ENCODE results near the gene BPIFA1. TPM values are rescaled to one million over a fixed set of nuclear protein-coding genes. Genes with fewer than 3 reads are reported as not detected.

The BPIFA1 gene
- polyA plus RNA-seq, 1 of the 3 experiments (the other 2 are of a cell fraction), result not detected

- no peak within 1 kb of the TSS for H3K9ac ChIP-seq
- H3K9me2 ChIP-seq, result no peaks in the 10 kb centered on the region
- no peak within 1 kb of the TSS for H3K27ac ChIP-seq (ENCODE audit: low read depth in 2 of 2, low read length in 1 of 2)
- H3K9me3 ChIP-seq, result no peaks in the 10 kb centered on the region
- no peaks in the 10 kb centered on the region for H3K79me2 ChIP-seq (ENCODE audit: insufficient read depth)
- H3F3A ChIP-seq (replicated peaks; ENCODE audit: insufficient read depth), result no peaks in the 10 kb centered on the region
- CTCF ChIA-PET, result interaction anchor here (0.9 to 1.3 kb wide), 4 partner anchors 9 to 337 kb away, joined by 3 read pairs; no protein-coding TSS in a partner anchor
- no peaks in the 10 kb centered on the region for H4K20me1 ChIP-seq (ENCODE audit: insufficient read depth)
- H3K27me3 ChIP-seq (ENCODE audit: insufficient read depth), result no peaks in the 10 kb centered on the region; the same call in 1 of the 2 replicates
- H3K4me2 ChIP-seq, result no peak within 1 kb of the TSS
- no peak within 1 kb of the TSS for H2AFZ ChIP-seq (ENCODE audit: low read depth)
- DNase-seq, result no peak
- 47% methylated on average over 11 of the region's 13 CpGs for WGBS (ENCODE audit: low lambda C conversion rate)
- H3K36me3 ChIP-seq (replicated peaks in 1 of 2; ENCODE audit: control insufficient read depth in 1 of 2, insufficient read depth in 2 of 2, low read length in 1 of 2), result no peaks in the 10 kb centered on the region
- H3K4me3 ChIP-seq (ENCODE audit: low read depth in 2 of 2, low read length in 1 of 2), result no peak within 1 kb of the TSS
- POLR2A ChIA-PET, result no interaction called here
- peaks cover 0 to 6% of the 10 kb centered on the region in 2 experiments; a peak in 1 of 4 replicates for H3K4me1 ChIP-seq (ENCODE audit: control insufficient read depth in 1 of 2, insufficient read depth in 2 of 2, low read depth in 1 of 2, low read length in 1 of 2)
- no peak for TF ChIP-seq ELF1 (IDR thresholded peaks at IDR 0.05)
- TF ChIP-seq TAF1 (IDR thresholded peaks at IDR 0.05; ENCODE audit: borderline replicate concordance, low read depth, low read length), result no peak
- TF ChIP-seq CHD2 (IDR thresholded peaks at IDR 0.05; ENCODE audit: low read length, partially characterized antibody), result no peak
- TF ChIP-seq CTCF (IDR thresholded peaks at IDR 0.05), result no peak
- no peak for TF ChIP-seq USF2 (IDR thresholded peaks at IDR 0.05; ENCODE audit: borderline replicate concordance, low read depth, low read length)
- TF ChIP-seq EP300 (IDR thresholded peaks at IDR 0.05; ENCODE audit: borderline replicate concordance in 1 of 2, low read depth in 1 of 2, low read length in 1 of 2), result no peak
- no peak for TF ChIP-seq REST (IDR thresholded peaks at IDR 0.05; ENCODE audit: low read depth, low read length)
- no peak for TF ChIP-seq NFIC (IDR thresholded peaks at IDR 0.05; ENCODE audit: borderline replicate concordance)
- no peak for TF ChIP-seq EZH2phosphoT487 (IDR thresholded peaks at IDR 0.05; ENCODE audit: borderline replicate concordance, low read depth)
- TF ChIP-seq RCOR1 (IDR thresholded peaks at IDR 0.05; ENCODE audit: low read length), result no peak
- no peak for TF ChIP-seq MAX (IDR thresholded peaks at IDR 0.05; ENCODE audit: low read depth)
- TF ChIP-seq MXI1 (IDR thresholded peaks at IDR 0.05; ENCODE audit: low read depth, low read length), result no peak
- TF ChIP-seq RXRA (IDR thresholded peaks at IDR 0.05; ENCODE audit: borderline replicate concordance, low read depth), result no peak
- no peak for TF ChIP-seq SIN3A (IDR thresholded peaks at IDR 0.05; ENCODE audit: borderline replicate concordance, low read depth, low read length)
These were observed 47.3 kb downstream of the BPIFA1 start, which contains the start of gene BPIFB1 for GRCh38 chr20:33282991-33283555. Gene BPIFB1 (plus strand): TSS chr20:33283214. CDS start chr20:33286074, 2,860 bp downstream.
